MCF 10A (cell line): Measurements from ENCODE around the gene CLCN6. TPM values are rescaled to one million over a fixed set of nuclear protein-coding genes. Genes with fewer than 3 reads are reported as not detected.

ENCODE experiments used
- BruUV-seq: library from RNA; stranded (reverse); fragments of 400-500 nt; replicated peaks from 2 replicates; lab custom pipeline; 2021; lab: Mats Ljungman, UMichigan
- CTCF ChIA-PET: fragments of 300-600 bp; sonication (Branson Sonifier 250); formaldehyde crosslinking; extraction: SDS; loops from one replicate; lab custom pipeline; 2021; ENCODE audit warnings: antibody characterized with exemption, inconsistent platforms; lab: Yijun Ruan, JAX
- POLR2A ChIA-PET: fragments of 300-600, 350-650 bp; sonication (Branson Sonifier 250); formaldehyde crosslinking; extraction: SDS; loops from one replicate; lab custom pipeline; 2020; ENCODE audit warnings: antibody characterized with exemption, inconsistent platforms; lab: Yijun Ruan, JAX
- DNase-seq: peaks from one replicate; pipeline ENCODE4 v3.0.0-alpha.2; 2018; ENCODE audit not compliant: unreplicated experiment
- H3K27ac Mint-ChIP-seq: one replicate; pipeline ENCODE4 v1.8.0; 2022; ENCODE audit warnings: mild to moderate bottlenecking, low read depth, mixed read lengths; ENCODE audit not compliant: unreplicated experiment
- H3K27me3 Mint-ChIP-seq: one replicate; pipeline ENCODE4 v1.8.0; 2022; ENCODE audit warnings: mixed read lengths; ENCODE audit not compliant: insufficient read depth, unreplicated experiment
- H3K36me3 Mint-ChIP-seq: one replicate; pipeline ENCODE4 v1.8.0; 2022; ENCODE audit warnings: mild to moderate bottlenecking, moderate library complexity, mixed read lengths; ENCODE audit not compliant: insufficient read depth, unreplicated experiment
- H3K4me1 Mint-ChIP-seq: one replicate; pipeline ENCODE4 v1.8.0; 2022; ENCODE audit warnings: mixed read lengths; ENCODE audit not compliant: insufficient read depth, unreplicated experiment
- H3K4me3 Mint-ChIP-seq: one replicate; pipeline ENCODE4 v1.8.0; 2022; ENCODE audit warnings: mild to moderate bottlenecking, moderate library complexity, mixed read lengths; ENCODE audit not compliant: unreplicated experiment
- H3K9me3 Mint-ChIP-seq: one replicate; pipeline ENCODE4 v1.8.0; 2022; ENCODE audit warnings: mixed read lengths; ENCODE audit not compliant: unreplicated experiment
- intact Hi-C: fragments of 100-400 bp; cut with micrococcal nuclease; formaldehyde crosslinking; loops from 2 replicates; pipeline ENCODE4 v1.14.1; 2022
- total RNA-seq: library from RNA; stranded (reverse); gene quantifications from 2 replicates; pipeline ENCODE4 v1.2.3, GENCODE V29; 2022
- TF ChIP-seq, protein P1 (sequence below): fragments of 200-600 bp; IDR thresholded peaks from one replicate; pipeline ENCODE4 v1.8.0; 2022; ENCODE audit warnings: antibody characterized with exemption, mild to moderate bottlenecking; ENCODE audit not compliant: unreplicated experiment

Gene CLCN6
- total RNA-seq, 1 experiment from 2014 or later = 12.3 TPM

DNA sequence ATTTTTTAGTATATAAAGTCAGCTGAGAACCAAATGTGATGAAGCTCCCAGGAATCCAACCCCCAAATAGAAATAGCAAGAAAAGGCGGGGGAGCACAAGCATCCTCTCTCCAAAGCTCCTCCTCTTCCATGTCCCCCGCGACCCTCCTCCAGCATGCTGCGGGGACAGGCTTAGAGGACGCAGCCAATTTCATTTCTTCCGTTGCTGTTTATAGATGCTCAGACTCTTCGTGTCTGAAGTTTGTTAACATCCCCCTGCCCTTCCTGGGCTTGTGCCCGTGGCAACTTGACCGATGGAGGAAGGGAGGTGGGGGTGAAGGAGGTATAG, 42.3 kb downstream of the CLCN6 start:
- no TSS peak for BruUV-seq
- Mint-ChIP-seq H3K4me1 (no peaks in the 10 kb centered on the region), H3K36me3 (peaks cover 27% of the 10 kb centered on the region), H3K4me3 (no peak overlapping the region), H3K27ac (no peak overlapping the region), H3K9me3 (no peaks in the 10 kb centered on the region), H3K27me3 (peaks cover 15% of the 10 kb centered on the region)
- ChIA-PET CTCF (interaction anchor here (0.5 to 2.2 kb wide), 4 partner anchors 10 to 381 kb away, joined by 3 to 7 read pairs (median 3); no protein-coding TSS in a partner anchor), POLR2A (interaction anchor here (0.6 kb wide), 1 partner anchor 50 kb away, joined by 4 read pairs; no protein-coding TSS in a partner anchor)
- no peak for DNase-seq
- TF ChIP-seq, protein P1, sequence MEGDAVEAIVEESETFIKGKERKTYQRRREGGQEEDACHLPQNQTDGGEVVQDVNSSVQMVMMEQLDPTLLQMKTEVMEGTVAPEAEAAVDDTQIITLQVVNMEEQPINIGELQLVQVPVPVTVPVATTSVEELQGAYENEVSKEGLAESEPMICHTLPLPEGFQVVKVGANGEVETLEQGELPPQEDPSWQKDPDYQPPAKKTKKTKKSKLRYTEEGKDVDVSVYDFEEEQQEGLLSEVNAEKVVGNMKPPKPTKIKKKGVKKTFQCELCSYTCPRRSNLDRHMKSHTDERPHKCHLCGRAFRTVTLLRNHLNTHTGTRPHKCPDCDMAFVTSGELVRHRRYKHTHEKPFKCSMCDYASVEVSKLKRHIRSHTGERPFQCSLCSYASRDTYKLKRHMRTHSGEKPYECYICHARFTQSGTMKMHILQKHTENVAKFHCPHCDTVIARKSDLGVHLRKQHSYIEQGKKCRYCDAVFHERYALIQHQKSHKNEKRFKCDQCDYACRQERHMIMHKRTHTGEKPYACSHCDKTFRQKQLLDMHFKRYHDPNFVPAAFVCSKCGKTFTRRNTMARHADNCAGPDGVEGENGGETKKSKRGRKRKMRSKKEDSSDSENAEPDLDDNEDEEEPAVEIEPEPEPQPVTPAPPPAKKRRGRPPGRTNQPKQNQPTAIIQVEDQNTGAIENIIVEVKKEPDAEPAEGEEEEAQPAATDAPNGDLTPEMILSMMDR = no peak
- intact Hi-C loops = no loop called here

DNA sequence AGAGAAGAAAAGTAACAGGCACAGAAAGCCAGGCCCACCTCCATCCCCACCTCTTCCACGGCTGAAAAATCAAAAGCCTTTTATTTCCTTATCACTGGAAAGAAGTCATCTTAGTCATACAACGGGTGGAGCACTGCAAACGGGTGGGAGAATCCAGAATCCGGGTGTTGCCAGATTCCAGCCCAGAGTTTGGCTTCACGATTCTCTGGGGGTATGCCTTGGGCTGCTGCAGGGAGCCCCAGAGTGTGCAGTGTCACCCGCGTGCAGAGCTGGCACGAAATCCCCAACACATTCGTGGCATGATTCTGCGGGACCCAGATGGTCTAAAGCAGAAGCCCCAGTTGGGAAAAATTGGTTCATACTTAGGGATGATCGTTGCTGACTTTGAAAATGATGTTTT, 44.2 kb downstream of the CLCN6 start:
- no peak overlapping the region for H3K4me3 Mint-ChIP-seq
- ChIA-PET POLR2A (no interaction called here), CTCF (no interaction called here)
- intact Hi-C loops = no loop called here
- peaks cover 22% of the 10 kb centered on the region for H3K36me3 Mint-ChIP-seq
- no peak for DNase-seq
- H3K9me3 Mint-ChIP-seq = no peaks in the 10 kb centered on the region
- H3K4me1 Mint-ChIP-seq = no peaks in the 10 kb centered on the region
- BruUV-seq = no TSS peak
- TF ChIP-seq, protein P1 = no peak
- H3K27ac Mint-ChIP-seq = no peak overlapping the region
- peaks cover 23% of the 10 kb centered on the region for H3K27me3 Mint-ChIP-seq

DNA sequence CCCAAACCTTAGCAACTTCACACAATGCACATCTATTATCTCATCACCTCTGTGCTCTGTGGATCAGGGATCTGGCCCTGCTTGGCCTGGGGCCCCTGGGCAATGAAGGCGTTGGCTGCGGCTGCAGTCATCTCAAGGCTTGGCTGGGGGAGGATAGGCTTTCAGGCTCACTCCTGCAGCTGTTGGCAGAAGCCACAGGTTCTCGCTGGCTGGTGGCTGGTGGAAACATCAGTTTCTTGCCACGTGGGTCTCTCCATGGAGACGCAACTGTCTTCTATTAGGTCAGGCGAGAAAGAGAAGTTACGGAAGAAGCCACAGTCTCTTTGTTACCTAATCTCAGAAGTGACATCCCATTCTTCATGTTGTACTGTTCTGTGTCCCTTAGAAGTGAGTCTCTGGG, 45.2 kb downstream of the CLCN6 start:
- BruUV-seq = no TSS peak
- H3K4me1 Mint-ChIP-seq = no peaks in the 10 kb centered on the region
- intact Hi-C loops = no loop called here
- no peak overlapping the region for H3K27ac Mint-ChIP-seq
- H3K4me3 Mint-ChIP-seq = no peak overlapping the region
- peaks cover 24% of the 10 kb centered on the region for H3K27me3 Mint-ChIP-seq
- peaks cover 15% of the 10 kb centered on the region for H3K36me3 Mint-ChIP-seq
- ChIA-PET POLR2A (interaction anchor here (0.6 kb wide), 1 partner anchor 168 kb away, joined by 3 read pairs; the partner anchor contains the start of gene MIIP), CTCF (interaction anchor here (0.7 kb wide), 1 partner anchor 14 kb away, joined by 3 read pairs; no protein-coding TSS in a partner anchor)
- DNase-seq = no peak
- TF ChIP-seq, protein P1 = no peak
- no peaks in the 10 kb centered on the region for H3K9me3 Mint-ChIP-seq

DNA sequence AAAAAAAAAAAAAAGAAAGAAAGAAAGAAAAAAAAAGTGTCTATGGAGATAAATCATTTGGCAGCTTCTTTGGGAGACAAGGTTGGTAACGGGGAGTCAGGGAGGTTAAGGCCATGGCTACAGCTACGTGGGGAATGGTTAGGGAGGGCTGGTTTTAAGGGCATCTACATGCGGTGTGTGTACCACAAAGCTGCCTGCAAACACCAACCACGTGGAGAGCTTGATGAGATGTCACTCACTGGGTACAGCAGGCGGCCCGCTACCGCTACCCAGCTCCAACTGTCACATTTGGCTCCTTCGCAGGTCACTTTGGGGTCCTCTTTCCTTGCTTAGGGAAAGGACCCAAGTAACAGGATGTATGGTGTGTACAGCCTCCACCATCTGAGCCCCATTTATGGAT, 48.5 kb downstream of the CLCN6 start:
- Mint-ChIP-seq H3K27me3 (peaks cover 52% of the 10 kb centered on the region), H3K36me3 (no peaks in the 10 kb centered on the region), H3K9me3 (no peaks in the 10 kb centered on the region), H3K27ac (no peak overlapping the region), H3K4me1 (no peaks in the 10 kb centered on the region), H3K4me3 (no peak overlapping the region)
- no TSS peak for BruUV-seq
- POLR2A ChIA-PET = interaction anchor here (1.0 to 1.9 kb wide), 2 partner anchors 49 to 53 kb away, joined by 5 to 6 read pairs; partner anchors contain the start of genes CLCN6 and MTHFR
- TF ChIP-seq, protein P1 = no peak
- intact Hi-C loops = no loop called here
- CTCF ChIA-PET = interaction anchor here (0.9 to 3.8 kb wide), 2 partner anchors 15 to 17 kb away, joined by 3 to 17 read pairs; no protein-coding TSS in a partner anchor
- no peak for DNase-seq
